Measurements from ENCODE around the gene TOX3. TPM values are rescaled to one million over a fixed set of nuclear protein-coding genes. Genes with fewer than 3 reads are reported as not detected.

Gene TOX3
- total and polyA plus RNA-seq, 2 of the 13 experiments (the other 11 are each of a cell fraction or from before 2014, with no cell fraction given): 14.5 to 98.6 TPM

DNA sequence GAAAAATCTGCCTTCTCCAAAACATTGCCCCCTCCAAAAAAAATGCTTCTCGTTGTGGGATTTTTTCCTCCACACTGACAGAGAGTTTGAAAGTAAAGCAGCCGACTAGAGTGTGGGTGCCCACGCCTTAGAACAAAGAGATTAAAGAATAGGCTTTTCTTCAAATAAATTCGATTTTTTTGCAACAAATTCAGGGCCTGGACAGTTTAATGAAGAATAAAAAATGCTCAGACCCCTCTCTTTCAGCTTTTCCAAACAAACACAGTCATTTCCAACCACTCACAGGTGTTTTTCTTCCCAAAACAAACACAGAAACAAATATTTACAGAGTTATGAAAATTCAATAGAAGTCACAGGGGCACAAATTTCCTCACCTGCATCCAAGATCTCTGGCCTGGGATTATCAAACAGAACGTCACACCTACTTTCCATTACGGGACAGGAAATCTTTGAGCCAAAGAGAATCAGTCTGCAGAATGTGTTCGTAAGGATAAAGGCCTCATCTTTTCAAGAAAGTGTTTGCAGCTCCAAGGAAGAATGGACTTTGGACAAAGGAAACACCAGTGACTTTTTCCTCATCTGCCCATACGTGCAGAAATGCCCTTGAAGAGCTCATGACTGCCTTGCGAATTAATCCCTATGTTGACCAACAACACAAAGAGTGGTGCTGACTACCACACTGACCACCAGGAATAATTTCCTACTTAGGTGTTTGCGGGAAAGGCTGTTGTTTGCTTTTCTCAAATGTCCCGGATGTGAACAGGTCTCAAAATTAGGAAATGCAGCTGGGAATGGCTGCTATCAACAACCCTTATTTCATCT lies 31.3 kb upstream of the TOX3 start (continued):
- TF ChIP-seq ATF4 (CRISPR knock-in tag; IDR thresholded peaks at IDR 0.05) (peak in 1 of 2 experiments; percentile 85; a peak in 2 of 4 replicates), ZNF770 (CRISPR knock-in tag; IDR thresholded peaks at IDR 0.05) (no peak), ZBTB21 (CRISPR knock-in tag; IDR thresholded peaks at IDR 0.05) (peak; percentile 88), ZNF10 (CRISPR knock-in tag; IDR thresholded peaks at IDR 0.05; ENCODE audit: borderline replicate concordance, low read depth) (no peak), POLR2G (IDR thresholded peaks at IDR 0.05; ENCODE audit: low read depth, low read length) (no peak), POGZ (CRISPR knock-in tag; IDR thresholded peaks at IDR 0.05) (peak; percentile 65), WIZ (CRISPR knock-in tag; IDR thresholded peaks at IDR 0.05) (no peak), ZNF335 (CRISPR knock-in tag; IDR thresholded peaks at IDR 0.05) (peak; percentile 75; the same call in 1 of the 2 replicates), ZNF446 (CRISPR knock-in tag; IDR thresholded peaks at IDR 0.05) (no peak), TRIM24 (CRISPR knock-in tag; IDR thresholded peaks at IDR 0.05) (no peak), ZSCAN30 (CRISPR knock-in tag; IDR thresholded peaks at IDR 0.05) (no peak), RFXANK (CRISPR knock-in tag; IDR thresholded peaks at IDR 0.05) (no peak), ZSCAN12 (CRISPR knock-in tag; IDR thresholded peaks at IDR 0.05) (no peak)
- TF ChIP-seq, protein P1, sequence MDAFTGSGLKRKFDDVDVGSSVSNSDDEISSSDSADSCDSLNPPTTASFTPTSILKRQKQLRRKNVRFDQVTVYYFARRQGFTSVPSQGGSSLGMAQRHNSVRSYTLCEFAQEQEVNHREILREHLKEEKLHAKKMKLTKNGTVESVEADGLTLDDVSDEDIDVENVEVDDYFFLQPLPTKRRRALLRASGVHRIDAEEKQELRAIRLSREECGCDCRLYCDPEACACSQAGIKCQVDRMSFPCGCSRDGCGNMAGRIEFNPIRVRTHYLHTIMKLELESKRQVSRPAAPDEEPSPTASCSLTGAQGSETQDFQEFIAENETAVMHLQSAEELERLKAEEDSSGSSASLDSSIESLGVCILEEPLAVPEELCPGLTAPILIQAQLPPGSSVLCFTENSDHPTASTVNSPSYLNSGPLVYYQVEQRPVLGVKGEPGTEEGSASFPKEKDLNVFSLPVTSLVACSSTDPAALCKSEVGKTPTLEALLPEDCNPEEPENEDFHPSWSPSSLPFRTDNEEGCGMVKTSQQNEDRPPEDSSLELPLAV (CRISPR knock-in tag; conservative IDR thresholded peaks at IDR 0.05; ENCODE audit: low read depth): no peak
- TF ChIP-seq, protein P2, sequence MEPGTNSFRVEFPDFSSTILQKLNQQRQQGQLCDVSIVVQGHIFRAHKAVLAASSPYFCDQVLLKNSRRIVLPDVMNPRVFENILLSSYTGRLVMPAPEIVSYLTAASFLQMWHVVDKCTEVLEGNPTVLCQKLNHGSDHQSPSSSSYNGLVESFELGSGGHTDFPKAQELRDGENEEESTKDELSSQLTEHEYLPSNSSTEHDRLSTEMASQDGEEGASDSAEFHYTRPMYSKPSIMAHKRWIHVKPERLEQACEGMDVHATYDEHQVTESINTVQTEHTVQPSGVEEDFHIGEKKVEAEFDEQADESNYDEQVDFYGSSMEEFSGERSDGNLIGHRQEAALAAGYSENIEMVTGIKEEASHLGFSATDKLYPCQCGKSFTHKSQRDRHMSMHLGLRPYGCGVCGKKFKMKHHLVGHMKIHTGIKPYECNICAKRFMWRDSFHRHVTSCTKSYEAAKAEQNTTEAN (CRISPR knock-in tag; conservative IDR thresholded peaks at IDR 0.05): peak; percentile 62
- TF ChIP-seq, protein P3, sequence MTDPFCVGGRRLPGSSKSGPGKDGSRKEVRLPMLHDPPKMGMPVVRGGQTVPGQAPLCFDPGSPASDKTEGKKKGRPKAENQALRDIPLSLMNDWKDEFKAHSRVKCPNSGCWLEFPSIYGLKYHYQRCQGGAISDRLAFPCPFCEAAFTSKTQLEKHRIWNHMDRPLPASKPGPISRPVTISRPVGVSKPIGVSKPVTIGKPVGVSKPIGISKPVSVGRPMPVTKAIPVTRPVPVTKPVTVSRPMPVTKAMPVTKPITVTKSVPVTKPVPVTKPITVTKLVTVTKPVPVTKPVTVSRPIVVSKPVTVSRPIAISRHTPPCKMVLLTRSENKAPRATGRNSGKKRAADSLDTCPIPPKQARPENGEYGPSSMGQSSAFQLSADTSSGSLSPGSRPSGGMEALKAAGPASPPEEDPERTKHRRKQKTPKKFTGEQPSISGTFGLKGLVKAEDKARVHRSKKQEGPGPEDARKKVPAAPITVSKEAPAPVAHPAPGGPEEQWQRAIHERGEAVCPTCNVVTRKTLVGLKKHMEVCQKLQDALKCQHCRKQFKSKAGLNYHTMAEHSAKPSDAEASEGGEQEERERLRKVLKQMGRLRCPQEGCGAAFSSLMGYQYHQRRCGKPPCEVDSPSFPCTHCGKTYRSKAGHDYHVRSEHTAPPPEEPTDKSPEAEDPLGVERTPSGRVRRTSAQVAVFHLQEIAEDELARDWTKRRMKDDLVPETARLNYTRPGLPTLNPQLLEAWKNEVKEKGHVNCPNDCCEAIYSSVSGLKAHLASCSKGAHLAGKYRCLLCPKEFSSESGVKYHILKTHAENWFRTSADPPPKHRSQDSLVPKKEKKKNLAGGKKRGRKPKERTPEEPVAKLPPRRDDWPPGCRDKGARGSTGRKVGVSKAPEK (CRISPR knock-in tag; IDR thresholded peaks at IDR 0.05; ENCODE audit: borderline replicate concordance): no peak
- TF ChIP-seq, protein P4, sequence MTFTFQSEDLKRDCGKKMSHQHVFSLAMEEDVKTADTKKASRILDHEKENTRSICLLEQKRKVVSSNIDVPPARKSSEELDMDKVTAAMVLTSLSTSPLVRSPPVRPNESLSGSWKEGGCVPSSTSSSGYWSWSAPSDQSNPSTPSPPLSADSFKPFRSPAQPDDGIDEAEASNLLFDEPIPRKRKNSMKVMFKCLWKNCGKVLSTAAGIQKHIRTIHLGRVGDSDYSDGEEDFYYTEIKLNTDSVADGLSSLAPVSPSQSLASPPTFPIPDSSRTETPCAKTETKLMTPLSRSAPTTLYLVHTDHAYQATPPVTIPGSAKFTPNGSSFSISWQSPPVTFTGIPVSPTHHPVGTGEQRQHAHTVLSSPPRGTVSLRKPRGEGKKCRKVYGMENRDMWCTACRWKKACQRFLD (CRISPR knock-in tag; IDR thresholded peaks at IDR 0.05; ENCODE audit: borderline replicate concordance): no peak
